ENCODE results near the gene SLC35F4. TPM values are rescaled to one million over a fixed set of nuclear protein-coding genes. Genes with fewer than 3 reads are reported as not detected.
"Not testable (repeated sequence)": the region's sequence is repeated elsewhere in the genome, so short reads cannot be mapped to it uniquely, and the experiment has no call there.

Gene SLC35F4
- total RNA-seq, 1 donor from 2014 or later, result not detected

- no peaks in the 10 kb centered on the region for H3K27me3 ChIP-seq (ENCODE audit: control insufficient read depth in 3 of 3, insufficient read depth in 3 of 3, low read length in 3 of 3)
- no peak overlapping the region for H3K27ac ChIP-seq (ENCODE audit: low read depth, low read length)
- no peaks in the 10 kb centered on the region for H3K36me3 ChIP-seq (ENCODE audit: control insufficient read depth in 3 of 3, insufficient read depth in 3 of 3, low read length in 3 of 3)
- H3K9me3 ChIP-seq (ENCODE audit: control insufficient read depth in 3 of 3, low read length in 3 of 3), result no peaks in the 10 kb centered on the region
- no peak overlapping the region for H3K9ac ChIP-seq (ENCODE audit: low read depth in 1 of 3, low read length in 3 of 3)
- no peaks in the 10 kb centered on the region for H3K4me1 ChIP-seq (ENCODE audit: control insufficient read depth in 3 of 3, insufficient read depth in 3 of 3, low read length in 3 of 3)
- H3K4me3 ChIP-seq (ENCODE audit: low read length in 3 of 3), result no peak overlapping the region
Measured at GRCh38 chr14:57712698-57713097, 153.2 kb downstream of the SLC35F4 start.

DNA sequence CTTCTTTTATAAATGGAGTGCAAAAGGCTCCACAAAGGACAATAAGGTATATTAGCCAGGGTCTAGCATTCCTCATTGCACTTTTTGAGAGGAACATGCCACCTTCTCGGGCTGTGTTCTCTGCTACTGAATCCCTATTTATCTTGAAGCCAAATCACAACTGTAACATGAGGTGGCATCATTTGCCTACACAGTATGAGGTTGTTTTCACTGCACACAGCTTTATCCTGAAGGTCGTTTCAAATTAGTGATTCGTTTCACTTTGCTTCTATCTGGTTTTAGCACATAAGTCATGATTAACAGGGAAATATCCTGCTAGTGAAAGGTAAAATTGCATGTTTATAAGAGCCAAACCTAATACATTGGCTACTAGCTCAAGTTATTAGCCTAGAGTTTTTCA is 153.8 kb downstream of the SLC35F4 start:
- H3K9ac ChIP-seq (ENCODE audit: low read depth in 1 of 3, low read length in 3 of 3), result no peak overlapping the region
- H3K4me3 ChIP-seq (ENCODE audit: low read length in 3 of 3), result no peak overlapping the region
- H3K4me1 ChIP-seq (ENCODE audit: control insufficient read depth in 3 of 3, insufficient read depth in 3 of 3, low read length in 3 of 3), result no peaks in the 10 kb centered on the region
- no peak overlapping the region for H3K27ac ChIP-seq (ENCODE audit: low read depth, low read length)
- H3K9me3 ChIP-seq (ENCODE audit: control insufficient read depth in 3 of 3, low read length in 3 of 3), result no peaks in the 10 kb centered on the region
- no peaks in the 10 kb centered on the region for H3K36me3 ChIP-seq (ENCODE audit: control insufficient read depth in 3 of 3, insufficient read depth in 3 of 3, low read length in 3 of 3)
- no peaks in the 10 kb centered on the region for H3K27me3 ChIP-seq (ENCODE audit: control insufficient read depth in 3 of 3, insufficient read depth in 3 of 3, low read length in 3 of 3)

GRCh38 chr14:57709909-57710308 is 156.0 kb downstream of the SLC35F4 start:
- no peak overlapping the region for H3K4me3 ChIP-seq (ENCODE audit: low read length in 3 of 3)
- H3K36me3 ChIP-seq (ENCODE audit: control insufficient read depth in 3 of 3, insufficient read depth in 3 of 3, low read length in 3 of 3), result no peaks in the 10 kb centered on the region
- H3K9me3 ChIP-seq (ENCODE audit: control insufficient read depth in 3 of 3, low read length in 3 of 3), result no peaks in the 10 kb centered on the region
- H3K27me3 ChIP-seq (ENCODE audit: control insufficient read depth in 3 of 3, insufficient read depth in 3 of 3, low read length in 3 of 3), result no peaks in the 10 kb centered on the region
- H3K4me1 ChIP-seq (ENCODE audit: control insufficient read depth in 3 of 3, insufficient read depth in 3 of 3, low read length in 3 of 3), result no peaks in the 10 kb centered on the region
- no peak overlapping the region for H3K27ac ChIP-seq (ENCODE audit: low read depth, low read length)
- H3K9ac ChIP-seq (ENCODE audit: low read depth in 1 of 3, low read length in 3 of 3), result no peak overlapping the region

DNA sequence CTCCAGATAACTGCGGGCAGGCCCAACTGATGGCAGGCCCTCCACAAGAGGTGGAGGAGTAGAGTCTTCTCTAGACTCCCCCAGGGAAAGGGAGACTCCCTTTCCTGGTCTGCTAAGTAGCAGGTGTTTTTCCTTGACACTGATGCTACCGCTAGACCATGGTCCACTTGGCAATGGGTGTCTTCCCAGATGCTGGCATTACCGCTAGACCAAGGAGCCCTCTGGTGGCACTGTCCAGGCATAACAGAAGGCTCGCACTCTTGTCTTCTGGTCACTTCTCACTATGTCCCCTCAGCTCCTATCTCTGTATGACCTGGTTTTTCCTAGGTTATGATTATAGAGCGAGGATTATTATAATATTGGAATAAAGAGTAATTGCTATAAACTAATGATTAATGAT is 156.8 kb downstream of the SLC35F4 start:
- not testable (repeated sequence) for H3K27ac ChIP-seq (ENCODE audit: low read depth, low read length); H3K4me1 ChIP-seq (ENCODE audit: control insufficient read depth in 3 of 3, insufficient read depth in 3 of 3, low read length in 3 of 3); H3K36me3 ChIP-seq (ENCODE audit: control insufficient read depth in 3 of 3, insufficient read depth in 3 of 3, low read length in 3 of 3); H3K27me3 ChIP-seq (ENCODE audit: control insufficient read depth in 3 of 3, insufficient read depth in 3 of 3, low read length in 3 of 3); H3K9ac ChIP-seq (ENCODE audit: low read depth in 1 of 3, low read length in 3 of 3); H3K4me3 ChIP-seq (ENCODE audit: low read length in 3 of 3); H3K9me3 ChIP-seq (ENCODE audit: control insufficient read depth in 3 of 3, low read length in 3 of 3)

DNA sequence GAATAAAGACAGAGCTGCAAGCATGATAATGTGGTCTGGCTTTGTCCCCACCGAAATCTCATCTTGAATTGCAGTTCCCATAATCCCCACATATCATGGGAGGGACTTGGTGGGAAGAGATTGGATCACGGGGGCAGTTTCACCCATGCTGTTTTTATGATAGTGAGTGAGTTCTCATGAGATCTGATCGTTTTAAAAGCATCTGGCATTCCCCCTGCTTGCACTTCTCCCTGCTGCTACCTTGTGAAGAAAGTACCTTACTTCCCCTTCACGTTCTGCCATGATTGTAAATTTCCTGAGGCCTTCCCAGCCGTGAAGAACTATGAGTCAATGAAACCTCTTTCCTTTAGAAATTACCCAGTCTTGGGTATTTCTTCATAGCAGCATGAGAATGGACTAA is 158.7 kb downstream of the SLC35F4 start:
- H3K9ac ChIP-seq (ENCODE audit: low read depth in 1 of 3, low read length in 3 of 3), result no peak overlapping the region
- H3K27ac ChIP-seq (ENCODE audit: low read depth, low read length), result no peak overlapping the region
- H3K36me3 ChIP-seq (ENCODE audit: control insufficient read depth in 3 of 3, insufficient read depth in 3 of 3, low read length in 3 of 3), result no peaks in the 10 kb centered on the region
- H3K9me3 ChIP-seq (ENCODE audit: control insufficient read depth in 3 of 3, low read length in 3 of 3), result no peaks in the 10 kb centered on the region
- H3K27me3 ChIP-seq (ENCODE audit: control insufficient read depth in 3 of 3, insufficient read depth in 3 of 3, low read length in 3 of 3), result no peaks in the 10 kb centered on the region
- no peaks in the 10 kb centered on the region for H3K4me1 ChIP-seq (ENCODE audit: control insufficient read depth in 3 of 3, insufficient read depth in 3 of 3, low read length in 3 of 3)
- no peak overlapping the region for H3K4me3 ChIP-seq (ENCODE audit: low read length in 3 of 3)

GRCh38 chr14:57704763-57705162 is 161.1 kb downstream of the SLC35F4 start:
- Histone ChIP-seq H3K36me3 (ENCODE audit: control insufficient read depth in 3 of 3, insufficient read depth in 3 of 3, low read length in 3 of 3) (no peaks in the 10 kb centered on the region), H3K27me3 (ENCODE audit: control insufficient read depth in 3 of 3, insufficient read depth in 3 of 3, low read length in 3 of 3) (no peaks in the 10 kb centered on the region), H3K4me3 (ENCODE audit: low read length in 3 of 3) (no peak overlapping the region), H3K9ac (ENCODE audit: low read depth in 1 of 3, low read length in 3 of 3) (no peak overlapping the region), H3K4me1 (ENCODE audit: control insufficient read depth in 3 of 3, insufficient read depth in 3 of 3, low read length in 3 of 3) (no peaks in the 10 kb centered on the region), H3K9me3 (ENCODE audit: control insufficient read depth in 3 of 3, low read length in 3 of 3) (no peaks in the 10 kb centered on the region), H3K27ac (ENCODE audit: low read depth, low read length) (no peak overlapping the region)

DNA sequence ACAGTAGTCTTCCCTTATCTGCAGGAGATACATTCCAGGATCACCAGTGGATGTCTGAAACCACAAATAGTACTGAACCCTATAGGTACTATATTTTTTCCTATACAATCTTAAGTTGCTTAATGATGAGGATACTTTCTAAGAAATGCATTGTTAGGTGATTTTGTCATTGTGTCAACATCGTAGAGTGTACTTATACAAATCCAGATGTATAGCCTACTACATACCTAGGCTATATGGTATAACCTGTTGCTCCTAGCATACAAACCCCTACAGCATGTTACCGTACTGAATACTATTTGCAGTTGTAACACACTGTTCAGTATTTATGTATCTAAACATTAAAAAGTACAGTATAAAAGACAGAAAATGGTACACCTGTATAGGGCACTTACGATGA is 165.9 kb downstream of the SLC35F4 start:
- H3K27ac ChIP-seq (ENCODE audit: low read depth, low read length), result no peak overlapping the region
- no peaks in the 10 kb centered on the region for H3K36me3 ChIP-seq (ENCODE audit: control insufficient read depth in 3 of 3, insufficient read depth in 3 of 3, low read length in 3 of 3)
- H3K9ac ChIP-seq (ENCODE audit: low read depth in 1 of 3, low read length in 3 of 3), result no peak overlapping the region
- no peak overlapping the region for H3K4me3 ChIP-seq (ENCODE audit: low read length in 3 of 3)
- no peaks in the 10 kb centered on the region for H3K9me3 ChIP-seq (ENCODE audit: control insufficient read depth in 3 of 3, low read length in 3 of 3)
- H3K27me3 ChIP-seq (ENCODE audit: control insufficient read depth in 3 of 3, insufficient read depth in 3 of 3, low read length in 3 of 3), result no peaks in the 10 kb centered on the region
- H3K4me1 ChIP-seq (ENCODE audit: control insufficient read depth in 3 of 3, insufficient read depth in 3 of 3, low read length in 3 of 3), result no peaks in the 10 kb centered on the region

DNA sequence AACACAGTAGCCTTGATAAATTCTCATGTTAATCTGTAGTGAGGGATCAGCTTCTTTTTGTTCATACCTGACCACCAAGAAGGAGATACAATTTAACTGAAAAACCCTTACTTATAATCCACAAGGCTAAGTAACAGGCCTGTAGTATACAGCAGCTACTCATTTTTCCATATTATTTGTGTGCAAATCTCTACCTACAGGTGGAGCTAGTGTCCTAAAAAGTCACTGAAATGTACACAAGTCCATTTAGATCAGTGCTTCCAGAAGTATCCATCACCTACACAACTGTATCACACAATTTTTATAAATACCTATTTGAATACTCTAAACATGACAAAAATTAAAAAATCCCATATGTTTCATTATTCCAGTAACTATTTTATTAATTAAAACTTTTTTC is 173.2 kb downstream of the SLC35F4 start:
- Histone ChIP-seq H3K9ac (ENCODE audit: low read depth in 1 of 3, low read length in 3 of 3) (no peak overlapping the region), H3K27ac (ENCODE audit: low read depth, low read length) (no peak overlapping the region), H3K4me3 (ENCODE audit: low read length in 3 of 3) (no peak overlapping the region), H3K9me3 (ENCODE audit: control insufficient read depth in 3 of 3, low read length in 3 of 3) (no peaks in the 10 kb centered on the region), H3K36me3 (ENCODE audit: control insufficient read depth in 3 of 3, insufficient read depth in 3 of 3, low read length in 3 of 3) (no peaks in the 10 kb centered on the region), H3K27me3 (ENCODE audit: control insufficient read depth in 3 of 3, insufficient read depth in 3 of 3, low read length in 3 of 3) (no peaks in the 10 kb centered on the region), H3K4me1 (ENCODE audit: control insufficient read depth in 3 of 3, insufficient read depth in 3 of 3, low read length in 3 of 3) (no peaks in the 10 kb centered on the region)

GRCh38 chr14:57687416-57687815 is 178.5 kb downstream of the SLC35F4 start:
- Histone ChIP-seq H3K9me3 (ENCODE audit: control insufficient read depth in 3 of 3, low read length in 3 of 3) (no peaks in the 10 kb centered on the region), H3K36me3 (ENCODE audit: control insufficient read depth in 3 of 3, insufficient read depth in 3 of 3, low read length in 3 of 3) (no peaks in the 10 kb centered on the region), H3K27ac (ENCODE audit: low read depth, low read length) (no peak overlapping the region), H3K4me1 (ENCODE audit: control insufficient read depth in 3 of 3, insufficient read depth in 3 of 3, low read length in 3 of 3) (no peaks in the 10 kb centered on the region), H3K4me3 (ENCODE audit: low read length in 3 of 3) (no peak overlapping the region), H3K9ac (ENCODE audit: low read depth in 1 of 3, low read length in 3 of 3) (no peak overlapping the region), H3K27me3 (ENCODE audit: control insufficient read depth in 3 of 3, insufficient read depth in 3 of 3, low read length in 3 of 3) (no peaks in the 10 kb centered on the region)

DNA sequence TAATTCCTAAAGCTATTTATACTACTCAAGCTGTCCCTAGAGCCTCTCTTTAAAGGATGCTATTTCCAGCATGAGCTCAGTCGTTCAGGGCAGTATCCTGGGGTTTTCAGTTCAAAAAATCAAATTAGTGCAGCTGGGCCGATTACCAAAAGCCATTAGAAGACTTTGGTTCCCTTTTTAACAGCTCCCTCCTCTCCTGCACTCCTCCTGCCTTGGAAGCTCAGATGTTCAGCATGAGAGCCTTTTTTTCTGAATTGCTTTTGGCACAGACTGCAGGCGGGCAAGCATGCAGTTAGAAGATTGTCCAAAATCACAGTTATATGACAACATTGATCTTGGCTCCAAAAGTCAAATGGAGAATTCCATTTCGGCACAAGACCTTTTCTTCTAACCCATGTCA is 179.6 kb downstream of the SLC35F4 start:
- Histone ChIP-seq H3K27me3 (ENCODE audit: control insufficient read depth in 3 of 3, insufficient read depth in 3 of 3, low read length in 3 of 3) (no peaks in the 10 kb centered on the region), H3K4me1 (ENCODE audit: control insufficient read depth in 3 of 3, insufficient read depth in 3 of 3, low read length in 3 of 3) (no peaks in the 10 kb centered on the region), H3K4me3 (ENCODE audit: low read length in 3 of 3) (no peak overlapping the region), H3K36me3 (ENCODE audit: control insufficient read depth in 3 of 3, insufficient read depth in 3 of 3, low read length in 3 of 3) (no peaks in the 10 kb centered on the region), H3K9me3 (ENCODE audit: control insufficient read depth in 3 of 3, low read length in 3 of 3) (no peaks in the 10 kb centered on the region), H3K9ac (ENCODE audit: low read depth in 1 of 3, low read length in 3 of 3) (no peak overlapping the region), H3K27ac (ENCODE audit: low read depth, low read length) (no peak overlapping the region)

GRCh38 chr14:57671021-57671420 is 194.9 kb downstream of the SLC35F4 start:
- no peaks in the 10 kb centered on the region for H3K36me3 ChIP-seq (ENCODE audit: control insufficient read depth in 3 of 3, insufficient read depth in 3 of 3, low read length in 3 of 3)
- no peak overlapping the region for H3K9ac ChIP-seq (ENCODE audit: low read depth in 1 of 3, low read length in 3 of 3)
- H3K27me3 ChIP-seq (ENCODE audit: control insufficient read depth in 3 of 3, insufficient read depth in 3 of 3, low read length in 3 of 3), result no peaks in the 10 kb centered on the region
- H3K9me3 ChIP-seq (ENCODE audit: control insufficient read depth in 3 of 3, low read length in 3 of 3), result no peaks in the 10 kb centered on the region
- no peaks in the 10 kb centered on the region for H3K4me1 ChIP-seq (ENCODE audit: control insufficient read depth in 3 of 3, insufficient read depth in 3 of 3, low read length in 3 of 3)
- no peak overlapping the region for H3K4me3 ChIP-seq (ENCODE audit: low read length in 3 of 3)
- H3K27ac ChIP-seq (ENCODE audit: low read depth, low read length), result no peak overlapping the region

Measured in skeletal muscle tissue (tissue), 4 donors.